ENCODE data around the gene LARP4B. TPM values are rescaled to one million over a fixed set of nuclear protein-coding genes. Genes with fewer than 3 reads are reported as not detected.

Gene LARP4B
- total and polyA plus RNA-seq, 2 experiments from 2014 or later, result 18.3 to 52.3 TPM

- Mint-ChIP-seq H3K27me3 (ENCODE audit: insufficient read depth, low read depth, poor library complexity) (peaks cover 5% of the 10 kb centered on the region), H3K4me3 (no peak overlapping the region), H3K27ac (no peak overlapping the region; the same call in 1 of the 2 replicates), H3K9me3 (no peaks in the 10 kb centered on the region), H3K36me3 (ENCODE audit: low read depth) (no peaks in the 10 kb centered on the region; the same call in 2 of the 3 replicates), H3K4me1 (peaks cover 11% of the 10 kb centered on the region)
- DNase-seq (ENCODE audit: low spot score) (no peak), ATAC-seq (no peak)
- no peaks in the 10 kb centered on the region for H3K27me3 ChIP-seq (ENCODE audit: insufficient read depth)
- no peaks in the 10 kb centered on the region for H3K9me2 ChIP-seq (ENCODE audit: insufficient read depth)
- H4K20me1 ChIP-seq (replicated peaks; ENCODE audit: insufficient read depth), result peaks cover 7% of the 10 kb centered on the region
- H3K4me1 ChIP-seq (ENCODE audit: insufficient read depth), result peaks cover 1% of the 10 kb centered on the region; the same call in 1 of the 2 replicates
- no peaks in the 10 kb centered on the region for H3K36me3 ChIP-seq (ENCODE audit: insufficient read depth)
- no peak overlapping the region for H3K4me2 ChIP-seq
- H3K4me3 ChIP-seq, result no peak overlapping the region
- no peak for TF ChIP-seq ETS1 (IDR thresholded peaks at IDR 0.05)
- no peak for TF ChIP-seq CTCF (conservative IDR thresholded peaks at IDR 0.05; ENCODE audit: low read depth in 2 of 2)
- no peak for TF ChIP-seq JUNB (IDR thresholded peaks at IDR 0.05; ENCODE audit: unreplicated experiment)
- TF ChIP-seq REST (IDR thresholded peaks at IDR 0.05; ENCODE audit: unreplicated experiment), result no peak
- TF ChIP-seq STAT1 (IDR thresholded peaks at IDR 0.05; ENCODE audit: unreplicated experiment), result no peak
- TF ChIP-seq EZH2phosphoT487 (IDR thresholded peaks at IDR 0.05; ENCODE audit: unreplicated experiment), result no peak
- TF ChIP-seq EZH2 (IDR thresholded peaks at IDR 0.05; ENCODE audit: low read depth, unreplicated experiment), result no peak
- TF ChIP-seq CREB1 (CRISPR knock-in tag; IDR thresholded peaks at IDR 0.05; ENCODE audit: low read depth), result no peak
- no peak for TF ChIP-seq ZNF462 (CRISPR knock-in tag; IDR thresholded peaks at IDR 0.05)
- no peak for TF ChIP-seq NANOG (IDR thresholded peaks at IDR 0.05; ENCODE audit: borderline replicate concordance)
- TF ChIP-seq ZNF331 (CRISPR knock-in tag; IDR thresholded peaks at IDR 0.05; ENCODE audit: low read depth), result no peak
- TF ChIP-seq POLR2AphosphoS5 (IDR thresholded peaks at IDR 0.05; ENCODE audit: low read depth), result no peak
- H3K27ac ChIP-seq (ENCODE audit: low read depth), result no peak overlapping the region
- peaks cover 8% of the 10 kb centered on the region for H3K79me2 ChIP-seq (replicated peaks; ENCODE audit: insufficient read depth)
- H2AFZ ChIP-seq, result no peak overlapping the region
- H3F3A ChIP-seq (replicated peaks; ENCODE audit: low read depth), result peaks cover 13% of the 10 kb centered on the region
Observed at GRCh38 chr10:934746-935406, 3.4 kb upstream of the LARP4B start.
